HPDE6-E6E7 (cell line): ENCODE results near the gene NHLRC1.

ENCODE experiments used
- DNase-seq: peaks from one replicate; pipeline ENCODE4 v3.0.0; 2011; ENCODE audit warnings: missing footprints; ENCODE audit errors: extremely low spot score

Gene NHLRC1

DNA sequence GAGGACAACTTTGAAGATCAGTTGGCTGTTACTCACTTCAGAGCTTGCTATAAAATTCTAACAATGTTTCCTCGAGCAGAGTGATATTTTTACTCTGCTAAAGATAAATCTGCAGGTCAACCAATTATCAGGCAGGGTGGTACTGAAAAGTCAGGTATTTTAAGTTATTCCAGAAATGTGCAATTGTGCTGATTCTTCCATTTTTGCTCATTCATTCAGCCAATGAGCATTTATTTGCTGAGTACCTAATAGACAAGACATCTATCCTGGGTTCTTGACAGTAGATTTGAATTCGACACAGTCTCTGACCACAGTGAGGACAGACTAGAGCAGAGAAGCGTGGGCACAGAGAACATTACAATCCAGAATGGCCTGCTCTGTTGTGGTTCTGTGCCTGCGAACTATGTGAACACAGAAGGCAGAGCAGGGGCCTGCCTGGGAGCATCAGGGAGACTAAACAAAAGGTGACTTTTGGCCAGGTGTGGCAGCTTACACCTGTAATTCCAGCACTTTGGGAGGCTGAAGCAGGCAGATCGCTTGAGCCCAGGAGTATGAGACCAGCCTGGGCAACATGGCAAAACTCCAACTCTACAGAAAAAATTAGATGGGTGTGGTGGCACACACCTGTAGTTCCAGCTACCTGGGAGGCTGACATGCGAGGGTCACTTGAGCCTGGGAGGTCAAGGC lies 17.6 kb upstream of the NHLRC1 start:
- no peak for DNase-seq

GRCh38 chr6:18138906-18139305 lies 16.4 kb upstream of the NHLRC1 start:
- no peak for DNase-seq

DNA sequence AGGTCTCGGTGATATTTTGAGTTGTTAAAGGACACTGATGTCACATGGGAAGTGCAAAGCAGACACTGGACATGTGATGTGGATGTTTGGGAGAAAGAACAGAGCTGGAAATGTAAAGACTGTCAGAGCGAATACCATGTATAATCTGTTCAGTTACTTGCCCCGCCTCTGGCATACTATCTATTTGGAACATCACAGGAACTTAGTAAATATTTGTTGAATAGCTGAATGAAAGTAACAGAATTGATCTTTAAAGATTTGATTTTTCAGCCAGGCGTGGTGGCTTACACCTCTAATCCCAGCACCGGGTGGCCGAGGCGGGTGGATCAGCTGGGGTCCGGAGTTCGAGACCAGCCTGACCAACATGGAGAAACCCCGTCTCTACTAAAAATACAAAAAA lies 13.8 kb upstream of the NHLRC1 start:
- DNase-seq = no peak

DNA sequence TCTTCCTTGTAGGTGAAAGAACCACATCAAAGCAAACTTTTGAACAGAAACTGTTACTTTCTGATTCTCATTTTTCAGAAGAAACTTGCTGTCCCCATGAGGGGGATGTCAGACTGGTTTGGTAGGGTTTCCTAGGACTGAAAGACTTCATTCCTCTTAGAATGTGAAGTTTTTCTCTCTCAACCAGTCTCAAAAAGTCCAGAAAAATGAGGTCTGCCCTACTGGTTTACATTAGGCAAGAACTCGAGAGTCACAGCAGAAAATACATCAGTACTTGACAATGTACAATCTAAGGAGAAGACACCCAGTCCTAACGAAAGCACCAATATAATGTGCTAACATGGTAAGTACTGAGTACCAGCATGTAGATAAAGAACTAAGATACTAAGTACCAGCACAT lies 12.7 kb upstream of the NHLRC1 start:
- DNase-seq = no peak

- no peak for DNase-seq
These were observed 9.9 kb upstream of the NHLRC1 start for GRCh38 chr6:18132346-18132745.

GRCh38 chr6:18126121-18126520 lies 3.6 kb upstream of the NHLRC1 start:
- DNase-seq = no peak

GRCh38 chr6:18121580-18122127 lies 823 bp downstream of the NHLRC1 start:
- no peak for DNase-seq

GRCh38 chr6:18119236-18119635 lies 3.2 kb downstream of the NHLRC1 start:
- DNase-seq = no peak

DNA sequence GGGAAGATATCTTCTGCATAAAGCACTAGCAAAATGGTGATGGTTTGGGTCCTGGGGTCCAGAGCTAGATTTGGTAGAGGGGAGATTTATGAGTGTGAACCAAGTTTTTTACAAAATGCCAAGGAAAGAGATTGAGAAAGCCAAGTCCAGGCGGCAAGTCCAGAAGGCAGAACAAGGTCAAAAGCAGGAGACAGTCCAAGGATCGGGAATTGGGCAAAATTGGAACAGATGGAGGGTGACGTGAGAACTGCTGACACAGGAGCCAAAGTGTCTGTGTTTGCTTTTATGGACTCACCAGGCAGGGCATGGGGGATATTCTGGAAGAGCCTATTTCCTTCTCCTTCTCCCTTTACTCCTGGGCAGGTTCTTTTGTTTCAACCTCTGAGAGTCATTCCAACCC lies 4.1 kb downstream of the NHLRC1 start:
- no peak for DNase-seq

GRCh38 chr6:18117136-18117535 lies 5.3 kb downstream of the NHLRC1 start:
- DNase-seq = no peak

- DNase-seq = no peak
These were observed 7.1 kb downstream of the NHLRC1 start for GRCh38 chr6:18115356-18115755.

DNA sequence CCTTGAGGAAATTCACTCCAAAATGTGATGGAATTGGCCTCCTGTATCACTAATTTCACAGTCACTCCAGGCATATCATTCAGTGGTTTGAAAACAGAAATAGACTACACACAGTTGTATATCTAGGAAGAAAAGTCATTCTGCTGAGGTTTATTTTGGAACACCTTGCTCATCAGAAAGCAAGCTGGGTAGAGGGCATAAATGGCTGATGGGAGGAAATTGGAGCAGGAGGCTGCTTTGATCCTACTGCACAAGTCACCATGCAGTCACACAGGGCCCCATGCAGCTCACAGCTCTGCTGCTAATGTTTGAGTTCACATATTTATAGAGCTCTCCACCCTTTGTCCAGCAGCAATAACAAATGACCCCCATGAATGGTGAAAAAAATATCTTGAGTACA lies 12.3 kb downstream of the NHLRC1 start:
- DNase-seq = no peak

DNA sequence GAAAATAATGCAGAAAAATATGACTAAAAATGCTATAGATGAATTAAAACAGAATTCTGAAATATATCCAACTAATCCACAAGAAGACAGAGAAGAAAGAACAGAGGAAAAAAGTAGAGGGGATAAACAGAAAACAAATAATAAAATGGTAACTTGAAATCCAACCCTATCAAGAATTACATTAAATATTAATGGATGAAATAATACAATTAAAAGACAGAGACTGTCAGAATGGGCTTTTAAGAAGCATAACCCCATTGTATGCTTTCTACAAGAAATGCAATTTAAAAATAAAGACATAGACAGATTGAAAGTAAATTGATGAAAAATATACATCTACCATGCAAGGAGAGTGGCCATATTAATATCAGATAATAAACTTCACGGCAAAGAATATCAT lies 15.4 kb downstream of the NHLRC1 start:
- no peak for DNase-seq

DNA sequence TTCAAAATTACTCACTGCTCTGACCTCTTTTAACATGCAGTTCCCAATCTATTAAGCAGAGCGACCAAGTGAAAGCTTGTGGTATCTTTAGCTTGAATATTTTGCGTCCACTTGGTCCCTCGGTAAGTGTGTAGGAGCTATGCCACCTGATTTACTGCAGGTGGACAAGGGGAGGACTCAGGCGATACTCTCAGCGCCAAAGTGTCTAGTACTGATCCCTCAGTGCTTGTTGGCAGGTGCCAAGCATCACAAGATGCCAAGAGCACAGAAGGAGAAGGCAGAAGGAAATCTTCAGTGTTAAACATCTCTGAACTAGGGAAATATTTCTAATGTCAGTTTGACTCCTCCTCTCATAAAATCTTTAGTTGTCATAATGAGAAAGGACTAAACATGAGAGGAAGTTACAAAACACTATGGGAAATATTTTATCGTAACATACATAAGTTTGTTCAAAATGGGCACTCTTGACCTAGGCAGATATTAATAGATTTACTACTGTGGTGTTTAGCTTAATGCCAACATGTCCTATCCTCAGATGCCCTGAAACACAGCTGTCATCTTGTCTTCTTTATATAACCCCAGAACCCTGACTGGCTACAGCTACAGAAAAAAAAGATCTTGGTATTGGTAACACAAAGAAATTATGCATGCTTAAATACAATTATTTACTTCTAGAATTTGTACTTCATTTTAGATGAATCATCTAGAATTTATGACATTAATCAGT lies 19.5 kb downstream of the NHLRC1 start:
- no peak for DNase-seq

DNA sequence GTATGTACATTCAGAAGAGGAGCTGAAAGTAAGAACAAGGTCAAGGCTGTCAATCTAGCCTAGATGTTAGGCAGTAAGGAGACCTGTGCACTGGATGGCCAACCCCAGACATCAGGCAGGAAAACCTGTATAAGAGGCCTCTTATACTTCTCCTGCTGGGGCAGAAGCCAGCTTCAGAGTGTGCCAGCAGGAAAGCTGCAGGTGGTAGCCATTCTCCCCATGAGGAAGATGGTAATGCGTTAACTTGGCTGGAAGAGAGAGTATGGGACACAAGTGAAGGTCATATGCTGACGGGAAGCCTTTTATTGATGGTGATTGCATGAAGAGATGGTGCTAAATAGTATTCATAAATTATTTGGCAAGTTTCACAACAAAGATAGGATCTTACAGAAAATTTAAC lies 20.6 kb downstream of the NHLRC1 start:
- DNase-seq = no peak

DNA sequence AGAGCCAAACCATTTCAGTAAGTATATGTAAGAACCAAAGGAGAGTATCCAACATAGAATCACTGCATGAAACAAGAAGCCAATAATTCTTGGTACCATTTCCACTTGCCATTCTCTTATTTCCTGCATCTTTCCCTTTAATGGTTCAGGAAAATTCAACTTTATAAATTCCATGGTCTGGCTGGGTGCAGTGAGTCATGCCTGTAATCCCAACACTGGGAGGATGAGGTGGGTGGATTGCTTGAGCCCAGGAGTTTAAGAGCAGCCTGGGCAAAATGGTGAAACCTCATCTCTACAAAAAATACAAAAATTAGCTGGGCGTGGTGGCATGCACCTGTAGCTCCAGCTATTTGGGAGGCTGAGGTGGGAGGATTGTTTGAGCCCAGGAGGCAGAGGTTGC lies 21.2 kb downstream of the NHLRC1 start:
- no peak for DNase-seq

DNA sequence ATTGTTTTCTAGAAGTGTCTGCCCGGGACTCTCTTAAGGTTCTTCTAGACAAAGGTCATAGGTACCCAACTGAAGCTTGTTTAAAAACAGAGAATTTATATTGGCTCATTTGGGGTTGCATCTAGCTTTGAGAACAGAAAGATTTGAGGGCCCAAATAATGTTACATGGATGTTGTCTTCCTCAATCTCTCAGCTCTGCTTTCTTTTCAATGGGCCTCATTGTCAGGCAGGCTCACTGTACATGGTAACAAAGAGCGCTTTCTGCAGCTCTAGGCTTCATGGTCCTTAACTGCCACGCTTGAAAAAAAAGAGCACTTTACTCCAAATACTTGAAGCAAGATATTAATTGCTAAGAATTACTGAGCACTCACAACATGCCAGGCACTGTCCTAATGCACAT lies 22.2 kb downstream of the NHLRC1 start:
- no peak for DNase-seq

DNA sequence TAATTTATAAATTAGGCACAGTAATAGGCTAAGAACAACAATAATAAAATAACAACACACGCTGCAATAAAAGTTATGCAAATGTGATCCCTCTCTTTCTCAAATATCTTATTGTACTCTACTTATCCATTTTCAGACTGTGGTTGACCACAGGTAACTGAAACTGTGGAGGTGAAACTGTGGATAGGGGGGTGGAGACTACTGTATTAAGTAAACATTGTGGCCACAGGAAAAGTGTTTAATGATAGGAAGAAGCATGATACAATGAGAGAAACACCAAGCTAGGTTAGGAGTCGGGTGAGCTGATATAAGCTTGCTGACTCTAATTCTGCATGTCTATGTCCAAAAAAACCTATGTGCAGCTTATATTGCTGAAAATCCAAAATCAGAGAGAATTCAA lies 23.0 kb downstream of the NHLRC1 start:
- DNase-seq = no peak

DNA sequence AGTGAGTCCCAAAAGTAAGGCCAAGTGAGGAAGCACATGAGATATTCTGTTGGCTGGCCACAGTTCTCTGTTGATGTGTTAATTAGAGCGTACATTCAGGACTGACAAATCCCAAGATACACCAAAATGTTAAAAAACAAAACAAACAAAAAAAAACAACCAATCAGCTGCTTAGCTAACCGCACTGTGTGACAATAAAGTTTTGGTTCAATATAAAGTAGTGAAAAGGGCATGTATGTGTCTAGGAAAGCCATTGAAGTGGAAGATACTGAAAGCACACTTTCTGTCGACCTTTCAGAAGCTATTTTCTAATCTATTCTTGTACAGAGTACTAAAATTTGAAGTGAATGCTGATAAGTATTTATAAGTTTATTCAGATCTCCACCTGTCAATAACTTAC lies 26.1 kb downstream of the NHLRC1 start:
- no peak for DNase-seq

GRCh38 chr6:18091382-18091781 lies 31.1 kb downstream of the NHLRC1 start:
- no peak for DNase-seq

DNA sequence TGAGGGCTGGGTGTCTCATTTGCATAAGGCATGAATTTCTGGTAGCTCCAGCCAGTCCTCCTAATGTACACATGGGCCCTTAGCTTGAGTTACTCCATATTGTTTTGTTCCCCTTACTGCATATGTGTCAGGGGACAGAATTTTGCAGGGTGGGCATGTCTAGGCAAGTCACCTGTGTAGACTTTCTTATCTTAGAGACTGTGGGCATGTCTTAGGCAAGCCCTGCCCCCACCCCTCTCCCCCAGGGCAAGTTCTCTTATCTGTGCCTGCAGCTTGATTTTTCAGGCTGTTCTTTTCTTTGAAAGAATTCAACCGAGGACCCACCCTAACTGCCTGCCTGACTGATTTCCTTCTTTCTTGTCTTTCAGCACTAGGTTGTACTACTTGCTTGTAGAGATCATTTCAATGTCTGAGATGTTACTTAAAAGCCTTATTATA lies 32.1 kb downstream of the NHLRC1 start:
- DNase-seq = no peak

- DNase-seq = no peak
These were observed 33.8 kb downstream of the NHLRC1 start for GRCh38 chr6:18088419-18089296.
